Measurements from ENCODE around the gene ASB12. TPM values are rescaled to one million over a fixed set of nuclear protein-coding genes. Genes with fewer than 3 reads are reported as not detected.
"Not testable (repeated sequence)": the region's sequence is repeated elsewhere in the genome, so short reads cannot be mapped to it uniquely, and the experiment has no call there.

ASB12 gene
- total RNA-seq (under 1 TPM in 1 of 2 donors, not detected in 1; 0.20 TPM), polyA plus RNA-seq (ENCODE audit: insufficient read length in 6 of 6) (under 1 TPM; 0.29 to 0.88 (median 0.49) TPM)
- long read RNA-seq, donor 1, result 0 reads
- long read RNA-seq, donor 2, result 0 reads
- long read RNA-seq, donor 3, result 0 reads
- long read RNA-seq, donor 4, result 0 reads
- long read RNA-seq, donor 5, result 0 reads
- long read RNA-seq, donor 6, result 0 reads
- long read RNA-seq, donor 7, result 0 reads
- long read RNA-seq, donor 8, result 0 reads
- long read RNA-seq, donor 9, partial matches to known transcripts, result 0 of 1 reads
- long read RNA-seq, donor 9, other reads (novel, unspliced or antisense), result 0 of 1 reads
- long read RNA-seq, donor 10, result 0 reads
- long read RNA-seq, donor 11, result 0 reads
- long read RNA-seq, donor 12, result 0 reads

GRCh38 chrX:64230123-64230970 is at the start of gene ASB12:
ASB12 (minus strand) TSS chrX:64230607; CDS start chrX:64225650, 4,957 bp downstream.
- Histone ChIP-seq H3K27ac (no peak within 1 kb of the TSS), H3K9me3 (no peaks in the 10 kb centered on the region), H3K4me3 (no peak within 1 kb of the TSS), H3K36me3 (no peaks in the 10 kb centered on the region), H3K27me3 (no peaks in the 10 kb centered on the region), H3K4me1 (no peaks in the 10 kb centered on the region)
- DNase-seq, result no peak
- intact Hi-C loops (cut with DNase I), result no loop called here
- no peak for ATAC-seq
- no peak for TF ChIP-seq CTCF (IDR thresholded peaks at IDR 0.05)

GRCh38 chrX:64265265-64265664 is 34.9 kb upstream of the ASB12 start:
- intact Hi-C loops (cut with DNase I), result no loop called here
- no peaks in the 10 kb centered on the region for H3K27me3 ChIP-seq
- DNase-seq, result no peak

GRCh38 chrX:64229154-64229553 is 1.3 kb downstream of the ASB12 start:
- Histone ChIP-seq H3K4me1 (no peaks in the 10 kb centered on the region), H3K27ac (no peak overlapping the region), H3K4me3 (no peak overlapping the region), H3K36me3 (no peaks in the 10 kb centered on the region), H3K27me3 (no peaks in the 10 kb centered on the region), H3K9me3 (no peaks in the 10 kb centered on the region)
- DNase-seq, result no peak
- TF ChIP-seq CTCF (IDR thresholded peaks at IDR 0.05), result no peak
- no peak for ATAC-seq
- intact Hi-C loops (cut with DNase I), result no loop called here

More at GRCh38 chrX:64265265-64265664, 34.9 kb upstream of the ASB12 start:
- ATAC-seq, result peak; percentile 15
- Histone ChIP-seq H3K36me3 (no peaks in the 10 kb centered on the region), H3K9me3 (no peaks in the 10 kb centered on the region), H3K4me1 (no peaks in the 10 kb centered on the region), H3K4me3 (no peak overlapping the region), H3K27ac (no peak overlapping the region)
- no peak for TF ChIP-seq CTCF (IDR thresholded peaks at IDR 0.05)

- Histone ChIP-seq H3K27ac (no peak overlapping the region), H3K36me3 (no peaks in the 10 kb centered on the region), H3K4me1 (no peaks in the 10 kb centered on the region), H3K4me3 (no peak overlapping the region), H3K27me3 (no peaks in the 10 kb centered on the region), H3K9me3 (no peaks in the 10 kb centered on the region)
- no peak for TF ChIP-seq CTCF (IDR thresholded peaks at IDR 0.05)
- intact Hi-C loops (cut with DNase I), result no loop called here
- ATAC-seq (no peak), DNase-seq (no peak)
Observed at GRCh38 chrX:64218023-64218422, 12.4 kb downstream of the ASB12 start.

- not testable (repeated sequence) for ATAC-seq, DNase-seq
Observed at GRCh38 chrX:64213989-64214388, 16.4 kb downstream of the ASB12 start.

More at GRCh38 chrX:64213989-64214388, 16.4 kb downstream of the ASB12 start:
- H3K36me3 ChIP-seq; H3K4me1 ChIP-seq; H3K27ac ChIP-seq; H3K4me3 ChIP-seq; intact Hi-C loops (cut with DNase I); H3K9me3 ChIP-seq; H3K27me3 ChIP-seq: not testable (repeated sequence)
